ENCODE measurements around the gene PRB2.
"Not testable (repeated sequence)": the region's sequence is repeated elsewhere in the genome, so short reads cannot be mapped to it uniquely, and the experiment has no call there.

PRB2 gene

DNA sequence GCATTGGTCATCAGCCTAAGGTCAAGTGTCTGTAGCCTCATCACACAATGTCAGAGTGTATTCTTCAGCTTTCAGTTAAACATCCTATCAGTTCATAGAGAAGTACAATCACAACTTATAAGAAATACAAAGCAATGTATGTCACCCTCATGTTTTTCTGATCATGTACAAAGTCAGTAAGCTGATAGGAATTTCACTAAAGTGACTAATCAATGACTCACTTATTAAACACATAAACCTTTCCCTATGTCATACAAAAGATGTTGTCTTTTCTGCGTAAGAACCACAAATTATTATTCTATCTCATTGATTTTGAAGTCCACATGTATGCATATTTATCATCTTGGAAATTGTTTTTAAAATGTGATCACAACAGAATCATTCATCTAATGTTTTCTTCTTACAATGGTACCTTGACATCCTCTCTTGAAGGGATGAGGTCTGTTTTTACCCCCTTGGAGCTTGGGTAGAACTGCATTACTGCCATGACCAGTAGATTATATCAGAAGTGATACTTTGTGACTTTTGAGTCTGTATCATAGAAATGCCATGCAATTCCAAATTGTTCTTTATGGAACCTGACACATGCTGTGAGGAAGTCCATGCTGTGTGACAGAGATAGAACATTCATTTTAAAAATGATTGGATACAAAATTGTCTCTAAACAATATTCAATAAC, 35.0 kb downstream of the PRB2 start:
- not testable (repeated sequence) for H3K27ac ChIP-seq (ENCODE audit: low read depth, low read length); H3K4me1 ChIP-seq (ENCODE audit: control insufficient read depth, insufficient read depth, low read length); H3K9ac ChIP-seq (ENCODE audit: low read depth, low read length); H3K36me3 ChIP-seq (ENCODE audit: control insufficient read depth, insufficient read depth, low read length); H3K27me3 ChIP-seq (ENCODE audit: control insufficient read depth, insufficient read depth, low read length); H3K4me3 ChIP-seq (ENCODE audit: low read depth, low read length); H3K9me3 ChIP-seq (ENCODE audit: control insufficient read depth, insufficient read depth, low read length)

DNA sequence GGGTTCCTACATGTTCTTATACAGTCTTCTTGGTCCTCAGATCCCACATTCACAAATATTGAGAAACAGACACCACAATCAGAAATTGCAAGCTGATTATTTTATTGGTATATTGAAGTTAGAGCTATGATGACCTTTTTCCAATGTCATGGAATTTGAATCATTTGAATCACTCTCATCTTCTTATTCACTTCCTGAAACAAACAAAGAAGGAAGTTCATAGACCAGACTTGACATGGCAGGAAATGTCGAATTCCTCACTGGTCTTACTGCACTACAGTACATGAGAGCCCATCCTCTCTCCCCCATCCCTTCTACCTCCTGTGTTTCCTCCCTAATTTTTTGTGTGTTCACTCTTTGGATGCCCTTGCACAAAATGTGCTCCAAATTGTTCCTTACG, 43.6 kb downstream of the PRB2 start:
- H3K9ac ChIP-seq (ENCODE audit: low read depth, low read length); H3K9me3 ChIP-seq (ENCODE audit: control insufficient read depth, insufficient read depth, low read length); H3K27ac ChIP-seq (ENCODE audit: low read depth, low read length); H3K4me1 ChIP-seq (ENCODE audit: control insufficient read depth, insufficient read depth, low read length); H3K36me3 ChIP-seq (ENCODE audit: control insufficient read depth, insufficient read depth, low read length); H3K4me3 ChIP-seq (ENCODE audit: low read depth, low read length); H3K27me3 ChIP-seq (ENCODE audit: control insufficient read depth, insufficient read depth, low read length): not testable (repeated sequence)

DNA sequence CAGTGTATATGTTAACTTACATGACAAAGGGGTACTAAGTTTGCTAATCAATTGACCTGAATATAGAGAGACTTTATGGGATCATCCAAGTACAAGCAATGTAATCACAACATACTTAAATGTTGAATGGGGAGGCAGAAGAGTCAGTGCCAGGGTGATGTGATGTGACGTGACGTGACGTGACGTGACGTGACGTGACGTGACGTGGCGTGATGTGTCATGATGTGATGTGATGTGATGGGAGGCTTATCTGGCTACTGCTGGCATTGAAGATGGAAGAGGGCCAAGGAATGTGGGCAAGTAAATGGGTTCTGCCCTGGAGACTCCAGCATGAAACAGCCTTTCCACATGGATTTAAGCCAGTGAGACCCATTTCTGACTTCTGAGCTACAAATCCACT, 46.9 kb downstream of the PRB2 start:
- Histone ChIP-seq H3K9ac (ENCODE audit: low read depth, low read length) (no peak overlapping the region), H3K27ac (ENCODE audit: low read depth, low read length) (no peak overlapping the region), H3K4me1 (ENCODE audit: control insufficient read depth, insufficient read depth, low read length) (no peaks in the 10 kb centered on the region), H3K36me3 (ENCODE audit: control insufficient read depth, insufficient read depth, low read length) (no peaks in the 10 kb centered on the region), H3K4me3 (ENCODE audit: low read depth, low read length) (no peak overlapping the region), H3K9me3 (ENCODE audit: control insufficient read depth, insufficient read depth, low read length) (no peaks in the 10 kb centered on the region), H3K27me3 (ENCODE audit: control insufficient read depth, insufficient read depth, low read length) (no peaks in the 10 kb centered on the region)

DNA sequence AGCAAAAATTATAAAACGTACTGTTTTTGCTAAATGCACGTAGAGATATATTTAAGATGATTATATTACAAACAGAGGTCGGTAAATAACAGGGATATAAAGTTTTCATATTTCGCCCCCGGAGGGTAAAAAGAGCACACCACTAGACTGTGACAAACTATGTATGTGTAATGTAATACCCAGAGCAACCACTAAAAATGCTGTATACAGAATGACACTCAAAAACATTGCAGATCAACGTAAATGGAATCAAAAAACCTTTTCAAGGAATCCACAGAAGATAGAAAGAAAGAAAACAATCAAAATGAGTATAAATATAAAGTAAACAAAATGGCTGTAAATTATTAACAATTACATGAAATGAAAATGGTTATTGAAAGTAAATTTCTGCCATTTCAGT, 47.6 kb downstream of the PRB2 start:
- Histone ChIP-seq H3K9ac (ENCODE audit: low read depth, low read length) (no peak overlapping the region), H3K9me3 (ENCODE audit: control insufficient read depth, insufficient read depth, low read length) (no peaks in the 10 kb centered on the region), H3K27ac (ENCODE audit: low read depth, low read length) (no peak overlapping the region), H3K36me3 (ENCODE audit: control insufficient read depth, insufficient read depth, low read length) (no peaks in the 10 kb centered on the region), H3K27me3 (ENCODE audit: control insufficient read depth, insufficient read depth, low read length) (no peaks in the 10 kb centered on the region), H3K4me3 (ENCODE audit: low read depth, low read length) (no peak overlapping the region), H3K4me1 (ENCODE audit: control insufficient read depth, insufficient read depth, low read length) (no peaks in the 10 kb centered on the region)

- Histone ChIP-seq H3K4me1 (ENCODE audit: control insufficient read depth, insufficient read depth, low read length) (no peaks in the 10 kb centered on the region), H3K4me3 (ENCODE audit: low read depth, low read length) (no peak overlapping the region), H3K36me3 (ENCODE audit: control insufficient read depth, insufficient read depth, low read length) (no peaks in the 10 kb centered on the region), H3K9me3 (ENCODE audit: control insufficient read depth, insufficient read depth, low read length) (no peaks in the 10 kb centered on the region), H3K9ac (ENCODE audit: low read depth, low read length) (no peak overlapping the region), H3K27me3 (ENCODE audit: control insufficient read depth, insufficient read depth, low read length) (no peaks in the 10 kb centered on the region), H3K27ac (ENCODE audit: low read depth, low read length) (no peak overlapping the region)
Observed at GRCh38 chr12:11344500-11344899, 50.9 kb downstream of the PRB2 start.

Data from HUES48 (cell line).